ENCODE results near the gene ZFP90. TPM values are rescaled to one million over a fixed set of nuclear protein-coding genes. Genes with fewer than 3 reads are reported as not detected.
"Not testable (repeated sequence)": the region's sequence is repeated elsewhere in the genome, so short reads cannot be mapped to it uniquely, and the experiment has no call there.

ZFP90 gene
- total and polyA plus RNA-seq, 4 donors, result 2.1 to 18.9 (median 5.6) TPM

- no peaks in the 10 kb centered on the region for H3K27me3 ChIP-seq (ENCODE audit: control insufficient read depth in 4 of 4, insufficient read depth in 4 of 4, low read length in 3 of 4)
- 95% methylated on average over 5 of the region's 5 CpGs for WGBS
- H3K4me1 ChIP-seq (ENCODE audit: control insufficient read depth in 4 of 4, insufficient read depth in 4 of 4, low read length in 3 of 4), result peaks cover 0 to 17% (median 4%) of the 10 kb centered on the region in 4 donors
- no peaks in the 10 kb centered on the region for H3K9me3 ChIP-seq (ENCODE audit: control insufficient read depth in 4 of 4, low read length in 3 of 4)
- H3K9ac ChIP-seq (ENCODE audit: low read depth in 1 of 2, low read length in 2 of 2), result no peak overlapping the region
- no peak overlapping the region for H3K27ac ChIP-seq (ENCODE audit: low read depth in 1 of 2, low read length in 2 of 2)
- no peak for DNase-seq (ENCODE audit: low spot score)
- TF ChIP-seq SP1 (IDR thresholded peaks at IDR 0.05) (no peak), EGR1 (IDR thresholded peaks at IDR 0.05; ENCODE audit: low read depth in 2 of 2) (no peak), HNF4G (IDR thresholded peaks at IDR 0.05) (no peak), MAX (IDR thresholded peaks at IDR 0.05) (no peak), JUND (IDR thresholded peaks at IDR 0.05) (no peak), FOXA2 (IDR thresholded peaks at IDR 0.05) (no peak), TAF1 (conservative IDR thresholded peaks at IDR 0.05) (no peak), ATF3 (IDR thresholded peaks at IDR 0.05) (no peak), NR2F2 (IDR thresholded peaks at IDR 0.05) (no peak), CTCF (IDR thresholded peaks at IDR 0.05; ENCODE audit: low read depth, low read length, missing input control) (no peak), GABPA (IDR thresholded peaks at IDR 0.05 in 1 of 2, conservative IDR thresholded peaks at IDR 0.05 in 1 of 2) (no peak), RXRA (IDR thresholded peaks at IDR 0.05) (no peak), FOXA1 (IDR thresholded peaks at IDR 0.05) (no peak), YY1 (IDR thresholded peaks at IDR 0.05) (no peak)
- H3K4me3 ChIP-seq (ENCODE audit: low read depth in 1 of 3, low read length in 3 of 3), result no peak overlapping the region
- no peaks in the 10 kb centered on the region for H3K36me3 ChIP-seq (ENCODE audit: control insufficient read depth in 4 of 4, insufficient read depth in 3 of 4, low read depth in 1 of 4, low read length in 3 of 4)
Measured at GRCh38 chr16:68493412-68494070, 45.5 kb upstream of the ZFP90 start.

GRCh38 chr16:68494261-68494660 is 44.8 kb upstream of the ZFP90 start:
- H3K27ac ChIP-seq (ENCODE audit: low read depth in 1 of 2, low read length in 2 of 2); DNase-seq (ENCODE audit: low spot score); H3K27me3 ChIP-seq (ENCODE audit: control insufficient read depth in 4 of 4, insufficient read depth in 4 of 4, low read length in 3 of 4); H3K9me3 ChIP-seq (ENCODE audit: control insufficient read depth in 4 of 4, low read length in 3 of 4); H3K9ac ChIP-seq (ENCODE audit: low read depth in 1 of 2, low read length in 2 of 2); H3K4me3 ChIP-seq (ENCODE audit: low read depth in 1 of 3, low read length in 3 of 3); H3K36me3 ChIP-seq (ENCODE audit: control insufficient read depth in 4 of 4, insufficient read depth in 3 of 4, low read depth in 1 of 4, low read length in 3 of 4): not testable (repeated sequence)
- WGBS, result 98% methylated on average over 5 of the region's 5 CpGs
- H3K4me1 ChIP-seq (ENCODE audit: control insufficient read depth in 4 of 4, insufficient read depth in 4 of 4, low read length in 3 of 4), result peaks cover 0 to 17% (median 4%) of the 10 kb centered on the region in 4 donors

GRCh38 chr16:68496689-68497088 is 42.4 kb upstream of the ZFP90 start:
- no peaks in the 10 kb centered on the region for H3K36me3 ChIP-seq (ENCODE audit: control insufficient read depth in 4 of 4, insufficient read depth in 3 of 4, low read depth in 1 of 4, low read length in 3 of 4)

More at GRCh38 chr16:68496689-68497088, 42.4 kb upstream of the ZFP90 start:
- no peak for DNase-seq (ENCODE audit: low spot score)
- H3K27ac ChIP-seq (ENCODE audit: low read depth in 1 of 2, low read length in 2 of 2), result no peak overlapping the region
- no peaks in the 10 kb centered on the region for H3K9me3 ChIP-seq (ENCODE audit: control insufficient read depth in 4 of 4, low read length in 3 of 4)
- 79% methylated on average over 8 of the region's 8 CpGs for WGBS
- H3K4me3 ChIP-seq (ENCODE audit: low read depth in 1 of 3, low read length in 3 of 3), result no peak overlapping the region
- H3K4me1 ChIP-seq (ENCODE audit: control insufficient read depth in 4 of 4, insufficient read depth in 4 of 4, low read length in 3 of 4), result peaks cover 0 to 17% (median 4%) of the 10 kb centered on the region in 4 donors
- TF ChIP-seq JUND (IDR thresholded peaks at IDR 0.05), result no peak
- no peak for TF ChIP-seq NR2F2 (IDR thresholded peaks at IDR 0.05)
- H3K9ac ChIP-seq (ENCODE audit: low read depth in 1 of 2, low read length in 2 of 2), result no peak overlapping the region
- H3K27me3 ChIP-seq (ENCODE audit: control insufficient read depth in 4 of 4, insufficient read depth in 4 of 4, low read length in 3 of 4), result no peaks in the 10 kb centered on the region
